ENCODE measurements around the gene CFAP69. TPM values are rescaled to one million over a fixed set of nuclear protein-coding genes. Genes with fewer than 3 reads are reported as not detected.
A peak's percentile ranks its signal among the peaks of the same experiment; 100 is the strongest.
"Not testable (repeated sequence)": the region's sequence is repeated elsewhere in the genome, so short reads cannot be mapped to it uniquely, and the experiment has no call there.

CFAP69 gene
- total RNA-seq, 3 donors from 2014 or later = 13.0 to 45.2 (median 21.8) TPM

DNA sequence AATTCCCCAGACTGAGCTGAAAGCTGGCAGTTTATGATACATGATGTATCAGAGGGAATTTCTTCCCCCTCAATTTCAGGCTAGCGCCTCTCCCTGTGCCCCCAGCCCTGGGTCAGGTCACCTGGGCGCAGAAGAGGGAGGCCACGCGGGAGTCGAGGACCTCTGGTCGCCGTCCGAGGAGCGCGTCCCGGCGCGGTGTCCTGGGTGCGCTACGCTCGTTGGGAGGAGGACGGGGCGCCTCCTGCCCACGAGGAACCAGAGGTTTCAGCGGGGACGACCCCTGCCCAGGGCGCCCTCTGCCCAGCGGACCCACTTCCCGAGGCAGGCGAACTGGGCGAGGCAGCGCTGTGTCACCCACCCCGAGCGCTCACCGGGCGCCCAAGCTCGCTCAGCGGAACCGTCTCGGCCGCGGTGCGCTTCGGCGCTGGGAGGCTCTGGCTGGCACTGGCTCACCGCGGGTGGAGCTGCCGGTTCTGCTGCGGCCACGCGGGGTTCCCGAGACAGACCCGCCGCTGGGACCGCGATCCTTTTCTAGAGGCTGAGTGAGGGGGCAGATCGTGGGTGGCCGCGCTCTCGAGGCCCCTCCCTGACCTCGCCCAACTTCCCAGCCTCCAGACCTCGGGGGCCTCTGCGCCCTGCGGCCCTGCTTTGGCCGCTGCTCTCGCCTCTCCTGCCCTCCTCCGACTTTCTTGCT is 76.0 kb downstream of the CFAP69 start, which contains the start of gene FAM237B:
TSS of gene FAM237B (minus strand) at position 504 of the 694 bp plus-strand sequence. CDS start 1,556 bp downstream, outside the sequence.
- H3K36me3 ChIP-seq = no peaks in the 10 kb centered on the region
- H3K27ac ChIP-seq = no peak within 1 kb of the TSS
- peaks cover 0 to 32% of the 10 kb centered on the region in 2 donors for H3K27me3 ChIP-seq
- no peak for DNase-seq (ENCODE audit: low spot score in 2 of 2)
- intact Hi-C loops (cut with DNase I; ENCODE audit: low total_unique reads) = no loop called here
- no peaks in the 10 kb centered on the region for H3K9me3 ChIP-seq
- peak within 1 kb of the TSS in 2 of 3 donors; percentile 34 to 61 for H3K4me3 ChIP-seq
- TF ChIP-seq, protein P1, sequence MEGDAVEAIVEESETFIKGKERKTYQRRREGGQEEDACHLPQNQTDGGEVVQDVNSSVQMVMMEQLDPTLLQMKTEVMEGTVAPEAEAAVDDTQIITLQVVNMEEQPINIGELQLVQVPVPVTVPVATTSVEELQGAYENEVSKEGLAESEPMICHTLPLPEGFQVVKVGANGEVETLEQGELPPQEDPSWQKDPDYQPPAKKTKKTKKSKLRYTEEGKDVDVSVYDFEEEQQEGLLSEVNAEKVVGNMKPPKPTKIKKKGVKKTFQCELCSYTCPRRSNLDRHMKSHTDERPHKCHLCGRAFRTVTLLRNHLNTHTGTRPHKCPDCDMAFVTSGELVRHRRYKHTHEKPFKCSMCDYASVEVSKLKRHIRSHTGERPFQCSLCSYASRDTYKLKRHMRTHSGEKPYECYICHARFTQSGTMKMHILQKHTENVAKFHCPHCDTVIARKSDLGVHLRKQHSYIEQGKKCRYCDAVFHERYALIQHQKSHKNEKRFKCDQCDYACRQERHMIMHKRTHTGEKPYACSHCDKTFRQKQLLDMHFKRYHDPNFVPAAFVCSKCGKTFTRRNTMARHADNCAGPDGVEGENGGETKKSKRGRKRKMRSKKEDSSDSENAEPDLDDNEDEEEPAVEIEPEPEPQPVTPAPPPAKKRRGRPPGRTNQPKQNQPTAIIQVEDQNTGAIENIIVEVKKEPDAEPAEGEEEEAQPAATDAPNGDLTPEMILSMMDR (IDR thresholded peaks at IDR 0.05) = no peak
- TF ChIP-seq POLR2A (IDR thresholded peaks at IDR 0.05) = no peak
- no peak for TF ChIP-seq POLR2AphosphoS5 (IDR thresholded peaks at IDR 0.05)
- H3K4me1 ChIP-seq = no peaks in the 10 kb centered on the region

DNA sequence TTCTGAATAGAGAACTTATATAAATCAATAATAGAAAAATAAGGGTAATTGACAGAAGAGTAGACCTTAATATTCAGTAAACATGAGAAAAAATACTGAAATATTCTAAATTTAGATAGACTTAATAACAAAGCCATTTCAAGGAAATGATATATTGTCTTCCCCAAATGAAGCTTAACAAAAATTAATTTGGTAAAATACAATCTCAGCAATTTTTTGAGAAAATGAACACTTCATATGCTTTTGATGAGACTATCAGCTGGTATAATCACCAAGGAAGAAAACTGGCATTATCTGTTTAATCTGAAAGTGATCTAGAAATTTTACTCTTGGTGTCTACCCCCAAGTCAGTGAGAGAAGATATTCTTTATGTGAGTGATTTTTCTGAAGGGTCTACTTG is 77.9 kb downstream of the CFAP69 start:
- intact Hi-C loops (cut with DNase I; ENCODE audit: low total_unique reads) = no loop called here
- Histone ChIP-seq H3K27ac (no peak overlapping the region), H3K4me3 (no peak overlapping the region), H3K36me3 (no peaks in the 10 kb centered on the region), H3K4me1 (no peaks in the 10 kb centered on the region), H3K9me3 (no peaks in the 10 kb centered on the region), H3K27me3 (peaks cover 0 to 32% of the 10 kb centered on the region in 2 donors)
- no peak for DNase-seq (ENCODE audit: low spot score in 2 of 2)
- TF ChIP-seq POLR2A (IDR thresholded peaks at IDR 0.05) (no peak), POLR2AphosphoS5 (IDR thresholded peaks at IDR 0.05) (no peak)
- TF ChIP-seq, protein P1 (IDR thresholded peaks at IDR 0.05) = no peak

DNA sequence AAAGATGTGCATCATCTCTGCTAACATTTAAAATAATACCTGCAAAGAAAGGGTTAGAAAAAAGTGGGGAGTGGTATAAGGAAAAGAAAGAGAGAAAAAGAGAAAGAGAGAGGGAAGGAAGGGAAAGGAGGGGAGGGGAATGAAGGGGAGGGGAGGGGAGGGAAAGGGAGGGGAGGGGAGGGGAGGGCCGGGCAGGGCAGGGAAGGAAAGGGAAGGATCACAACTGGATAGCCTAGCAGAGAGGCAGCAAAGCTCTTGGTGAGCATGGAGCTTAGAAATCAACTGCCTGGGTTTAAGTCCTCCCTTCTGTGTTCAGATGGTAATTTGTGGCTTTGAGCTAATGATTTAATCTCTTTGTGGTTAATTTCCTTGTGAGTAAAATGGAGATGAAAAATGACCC is 81.5 kb downstream of the CFAP69 start:
- Histone ChIP-seq H3K27me3 (peaks cover 0 to 14% of the 10 kb centered on the region in 2 donors), H3K36me3 (no peaks in the 10 kb centered on the region), H3K27ac (no peak overlapping the region), H3K9me3 (no peaks in the 10 kb centered on the region), H3K4me1 (no peaks in the 10 kb centered on the region), H3K4me3 (no peak overlapping the region)
- no peak for TF ChIP-seq POLR2AphosphoS5 (IDR thresholded peaks at IDR 0.05)
- TF ChIP-seq, protein P1 (IDR thresholded peaks at IDR 0.05) = no peak
- TF ChIP-seq POLR2A (IDR thresholded peaks at IDR 0.05) = no peak
- intact Hi-C loops (cut with DNase I; ENCODE audit: low total_unique reads) = no loop called here
- DNase-seq (ENCODE audit: low spot score in 2 of 2) = no peak

DNA sequence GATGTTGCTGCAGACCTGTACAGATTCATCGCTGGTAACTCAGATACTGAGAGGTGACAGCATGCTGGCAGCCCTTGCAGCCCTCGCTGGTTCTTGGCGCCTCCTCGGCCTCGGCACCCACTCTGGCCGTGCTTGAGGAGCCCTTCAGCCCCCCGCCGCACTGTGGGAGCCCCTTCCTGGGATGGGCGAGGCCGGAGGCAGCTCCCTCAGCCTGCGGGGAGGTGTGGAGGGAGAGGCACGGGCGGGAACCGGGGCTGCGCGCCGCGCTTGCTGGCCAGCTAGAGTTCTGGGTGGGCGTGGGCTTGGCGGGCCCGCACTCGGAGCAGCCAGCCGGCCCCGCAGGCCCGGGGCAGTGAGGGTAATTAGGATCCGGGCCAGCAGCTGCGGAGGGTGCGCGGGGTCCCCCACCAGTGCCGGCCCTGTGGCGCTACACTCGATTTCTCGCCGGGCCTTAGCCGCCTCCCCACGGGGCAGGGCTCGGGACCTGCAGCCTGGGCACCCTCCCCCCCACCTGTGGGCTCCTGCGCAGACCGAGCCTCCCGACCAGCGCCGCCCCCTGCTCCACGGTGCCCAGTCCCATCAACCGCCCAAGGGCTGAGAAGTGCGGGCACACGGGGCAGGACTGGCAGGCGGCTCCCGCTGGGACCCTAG is 89.3 kb downstream of the CFAP69 start:
- H3K27ac ChIP-seq = no peak overlapping the region
- intact Hi-C loops (cut with DNase I; ENCODE audit: low total_unique reads) = no loop called here
- no peak for DNase-seq (ENCODE audit: low spot score in 2 of 2)
- H3K36me3 ChIP-seq = no peaks in the 10 kb centered on the region
- no peaks in the 10 kb centered on the region for H3K9me3 ChIP-seq
- H3K4me3 ChIP-seq = no peak overlapping the region
- no peak for TF ChIP-seq POLR2AphosphoS5 (IDR thresholded peaks at IDR 0.05)
- TF ChIP-seq POLR2A (IDR thresholded peaks at IDR 0.05) = no peak
- TF ChIP-seq, protein P1 (IDR thresholded peaks at IDR 0.05) = no peak
- H3K27me3 ChIP-seq = no peaks in the 10 kb centered on the region
- no peaks in the 10 kb centered on the region for H3K4me1 ChIP-seq

DNA sequence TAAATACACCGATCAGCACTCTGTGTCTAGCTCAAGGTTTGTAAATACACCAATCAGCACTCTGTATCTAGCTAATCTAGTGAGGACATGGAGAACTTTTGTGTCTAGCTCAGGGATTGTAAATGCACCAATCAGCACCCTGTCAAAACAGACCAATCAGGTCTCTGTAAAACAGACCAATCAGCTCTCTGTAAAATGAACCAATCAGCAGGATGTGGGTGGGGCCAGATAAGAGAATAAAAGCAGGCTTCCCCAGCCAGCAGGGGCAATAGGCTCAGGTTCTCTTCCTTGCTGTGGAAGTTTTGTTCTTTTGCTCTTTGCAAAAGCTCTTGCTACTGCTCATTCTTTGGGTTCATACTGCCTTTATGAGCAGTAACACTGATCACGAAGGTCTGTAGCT is 90.0 kb downstream of the CFAP69 start:
- H3K27ac ChIP-seq; intact Hi-C loops (cut with DNase I; ENCODE audit: low total_unique reads); DNase-seq (ENCODE audit: low spot score in 2 of 2); H3K4me1 ChIP-seq; H3K36me3 ChIP-seq; H3K4me3 ChIP-seq; H3K9me3 ChIP-seq; H3K27me3 ChIP-seq: not testable (repeated sequence)
